SHP77 (cell line): ENCODE data around the gene CEBPG.

Source experiments
- DNase-seq, 2 experiments: peaks; one replicate each; lab custom pipeline; 2025; lab: John Stamatoyannopoulos, UW

CEBPG gene

GRCh38 chr19:33395561-33396550 is 22.3 kb downstream of the CEBPG start:
- no peak for DNase-seq

GRCh38 chr19:33396701-33397535 is 23.4 kb downstream of the CEBPG start:
- no peak for DNase-seq

DNA sequence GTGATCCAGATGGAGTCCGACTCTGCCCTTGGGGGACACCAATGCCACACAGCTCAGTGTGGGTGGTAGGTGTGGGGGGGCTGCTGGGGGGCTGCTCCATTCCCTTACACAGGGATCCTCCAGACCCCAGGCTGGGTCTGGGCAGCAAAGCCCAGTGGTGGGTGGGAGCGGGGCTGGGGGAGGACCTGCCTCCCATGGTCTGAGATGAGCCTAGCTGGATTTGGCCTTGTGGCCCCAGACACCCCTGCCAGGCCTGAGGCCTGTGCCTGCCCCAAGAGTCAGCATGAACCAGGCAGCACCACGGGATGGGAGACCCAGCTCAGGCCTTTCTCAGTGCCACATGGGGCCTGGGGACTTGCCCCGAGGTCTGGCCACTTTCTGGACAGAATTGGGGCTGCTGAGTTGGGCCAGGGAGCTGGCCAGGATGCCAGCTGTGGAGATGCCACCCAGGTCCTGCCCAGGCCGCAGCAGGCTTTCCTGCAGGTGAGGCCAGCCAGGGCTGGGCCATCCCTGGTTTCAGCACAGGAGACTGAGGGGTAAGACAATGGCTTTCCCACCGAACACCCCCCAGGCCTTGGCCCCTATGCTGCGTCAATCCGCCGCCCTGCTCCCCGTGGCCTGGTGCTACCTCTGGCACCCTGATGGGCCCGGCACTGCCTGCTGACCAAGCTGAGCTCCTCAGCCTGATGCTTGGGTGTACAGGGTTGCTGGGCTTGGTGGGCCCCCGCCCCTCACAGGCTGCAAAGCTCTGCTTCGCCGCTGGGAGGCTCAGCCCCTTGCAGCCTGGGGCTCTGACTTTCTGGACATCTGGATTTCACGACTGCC is 24.2 kb downstream of the CEBPG start:
- no peak for DNase-seq

DNA sequence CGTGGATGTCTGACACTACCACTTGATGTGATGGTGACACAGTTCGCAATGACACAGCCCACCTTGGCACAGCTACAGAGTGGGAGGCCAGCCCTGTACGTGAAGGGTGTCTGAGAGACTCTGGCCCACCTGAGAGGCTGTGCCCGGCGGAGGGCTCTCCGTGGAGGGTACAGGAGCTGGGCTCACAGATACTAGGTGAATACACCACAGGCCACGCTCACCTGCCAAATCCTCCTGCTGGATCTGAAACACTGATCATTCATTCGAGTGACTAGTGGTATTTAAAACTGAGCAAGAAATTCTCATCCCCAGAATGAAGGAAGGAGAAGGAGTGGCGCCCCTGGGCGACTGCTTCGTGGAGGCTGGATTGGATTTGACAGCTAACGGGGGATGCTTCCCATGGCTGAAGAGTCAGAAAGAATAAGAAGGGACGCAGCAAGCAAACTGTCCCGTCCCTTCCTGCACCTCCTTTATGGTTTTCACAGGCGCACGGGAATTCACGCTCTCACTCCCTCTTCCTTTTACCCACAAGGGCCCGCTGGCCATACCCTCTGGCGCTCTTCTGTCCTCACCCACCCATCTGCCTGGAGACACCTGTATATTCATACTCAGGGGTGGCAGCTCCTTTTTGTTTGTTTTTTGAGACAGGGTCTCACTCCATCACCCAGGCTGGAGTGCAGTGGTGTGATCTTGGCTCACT is 25.0 kb downstream of the CEBPG start:
- DNase-seq = no peak

DNA sequence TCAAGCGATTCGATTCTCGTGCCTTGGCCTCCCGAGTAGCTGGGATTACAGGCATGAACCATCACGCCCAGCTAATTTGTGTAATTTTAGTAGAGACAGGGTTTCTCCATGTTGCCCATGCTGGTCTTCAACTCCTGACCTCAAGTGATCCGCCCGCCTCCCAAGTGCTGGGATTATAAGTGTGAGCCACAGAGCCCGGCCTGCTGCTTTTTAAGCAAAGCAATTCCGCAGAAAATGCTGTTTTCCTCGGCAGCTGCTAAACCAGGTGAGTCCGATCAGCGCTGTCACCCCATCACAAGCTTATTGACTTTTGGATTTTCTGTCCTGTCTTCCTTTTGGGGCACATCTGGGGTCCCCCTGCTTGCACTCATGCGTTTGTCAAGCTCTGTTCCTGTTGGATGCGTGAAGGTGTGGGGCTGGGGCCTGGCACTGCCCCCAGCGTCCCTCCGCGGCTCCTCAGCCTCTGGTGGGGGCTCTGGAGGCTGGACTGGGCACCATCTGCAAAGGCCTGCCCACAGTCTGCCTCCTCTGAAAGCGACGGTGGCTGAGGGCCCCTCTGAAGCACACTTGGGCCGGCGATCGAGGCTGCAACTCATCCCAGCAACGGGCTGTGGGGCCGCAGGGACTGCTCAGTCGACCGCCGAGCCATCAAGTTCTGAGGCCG is 25.7 kb downstream of the CEBPG start:
- no peak for DNase-seq

DNA sequence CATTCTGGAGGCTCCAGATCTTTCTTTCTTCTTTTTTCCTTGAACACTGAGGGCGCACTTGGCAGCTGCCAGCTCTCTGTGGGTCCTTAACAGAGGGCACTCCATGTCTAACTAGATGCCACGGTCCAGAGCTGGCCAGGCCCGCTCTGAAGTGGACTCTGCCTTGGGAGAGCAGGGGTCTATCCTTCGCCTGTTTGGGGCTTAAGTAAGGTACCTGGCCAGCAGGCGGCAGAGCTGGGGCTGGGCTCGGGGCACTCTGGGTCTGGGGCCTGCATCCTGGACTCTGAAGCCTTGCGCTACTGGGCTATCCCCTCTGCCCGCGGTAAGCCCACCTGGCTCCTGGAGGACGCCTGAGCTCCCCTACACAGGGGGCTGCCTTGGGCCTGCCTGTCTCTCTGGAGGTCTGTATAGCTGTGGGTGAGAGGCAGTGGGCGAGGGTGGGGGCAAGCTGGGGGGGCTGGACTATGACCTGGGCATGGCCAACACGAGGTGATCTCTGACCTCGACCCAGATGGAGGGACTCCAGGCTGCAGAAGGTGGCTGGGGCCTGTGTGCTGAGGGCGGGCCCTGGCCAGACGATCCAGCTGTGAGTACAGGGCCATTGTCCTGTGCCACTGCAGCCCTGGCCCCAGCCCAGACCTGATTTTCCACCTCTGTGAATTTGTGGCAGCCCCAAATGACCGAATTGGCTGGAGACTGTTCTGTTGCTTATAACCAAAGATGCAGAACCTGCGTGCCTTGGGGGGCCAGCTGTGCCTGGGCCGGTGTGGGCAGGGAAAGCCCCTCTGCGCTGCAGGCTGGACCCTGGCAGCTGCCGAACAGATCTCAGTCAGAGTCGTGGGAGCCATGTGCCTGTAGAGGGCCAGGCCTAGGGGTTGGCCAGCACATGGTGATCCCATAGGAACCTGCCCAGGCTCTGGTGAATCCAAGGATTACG is 26.5 kb downstream of the CEBPG start:
- DNase-seq = no peak

- DNase-seq = no peak
These were observed 27.6 kb downstream of the CEBPG start for GRCh38 chr19:33400856-33401682.

GRCh38 chr19:33401683-33402420 is 28.3 kb downstream of the CEBPG start:
- no peak for DNase-seq

DNA sequence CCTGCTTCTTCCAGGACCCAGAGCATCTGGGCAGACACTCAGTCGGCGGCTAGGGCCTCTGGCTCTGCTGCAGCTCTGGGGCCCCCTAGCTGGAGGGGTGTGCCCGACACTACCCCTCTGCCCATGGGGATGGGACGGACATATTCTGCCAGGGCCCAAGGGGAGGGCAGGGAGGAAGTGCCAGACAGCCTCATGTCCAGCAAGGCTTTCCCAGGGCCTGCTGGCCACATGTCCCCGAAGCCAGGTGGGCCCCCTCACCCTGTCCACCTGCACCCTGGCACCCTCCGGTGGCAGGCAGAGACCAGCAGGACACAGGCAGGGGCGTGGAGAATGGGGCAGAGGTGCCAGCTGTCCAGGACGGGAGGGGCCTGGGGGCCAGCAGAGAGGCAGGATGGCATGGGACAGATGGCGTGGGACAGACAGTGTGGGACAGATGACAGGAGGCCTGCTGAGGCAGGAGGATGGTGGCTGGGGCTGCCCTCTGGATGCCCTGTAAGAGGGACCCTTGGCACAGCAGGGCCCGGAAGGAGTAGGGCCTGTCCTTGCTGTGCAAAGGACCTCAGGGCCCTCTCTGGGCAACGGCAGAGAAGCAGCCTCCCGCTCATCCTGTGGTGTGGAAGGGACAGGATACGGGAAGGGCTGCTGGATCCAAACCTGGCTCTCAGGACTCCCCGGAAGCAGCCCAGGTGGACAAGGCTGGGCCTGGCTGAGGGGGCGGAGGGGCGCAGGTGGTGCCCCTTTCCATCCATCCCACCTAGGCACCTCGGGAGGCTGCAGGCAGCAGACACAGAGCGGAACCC is 29.1 kb downstream of the CEBPG start:
- no peak for DNase-seq

- no peak for DNase-seq
These were observed 29.9 kb downstream of the CEBPG start for GRCh38 chr19:33403221-33403972.

DNA sequence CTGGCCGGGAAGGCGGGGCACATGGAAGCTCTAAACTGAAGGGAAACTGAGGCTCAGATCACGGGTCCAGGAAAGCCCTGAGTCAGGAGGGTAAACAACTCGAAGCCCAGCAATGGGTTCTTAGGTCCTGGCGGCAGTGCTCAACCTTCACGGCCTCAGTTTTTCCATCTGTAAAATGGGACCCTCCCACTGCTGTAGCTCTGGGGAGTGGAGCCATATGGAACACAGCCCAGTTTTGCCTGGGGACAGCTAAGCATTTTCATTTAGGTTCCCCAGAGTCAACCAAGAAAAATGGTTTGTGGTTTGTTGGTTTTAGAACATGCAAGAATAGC is 30.4 kb downstream of the CEBPG start:
- no peak for DNase-seq

- DNase-seq = no peak
These were observed 31.2 kb downstream of the CEBPG start for GRCh38 chr19:33404506-33405253.

DNA sequence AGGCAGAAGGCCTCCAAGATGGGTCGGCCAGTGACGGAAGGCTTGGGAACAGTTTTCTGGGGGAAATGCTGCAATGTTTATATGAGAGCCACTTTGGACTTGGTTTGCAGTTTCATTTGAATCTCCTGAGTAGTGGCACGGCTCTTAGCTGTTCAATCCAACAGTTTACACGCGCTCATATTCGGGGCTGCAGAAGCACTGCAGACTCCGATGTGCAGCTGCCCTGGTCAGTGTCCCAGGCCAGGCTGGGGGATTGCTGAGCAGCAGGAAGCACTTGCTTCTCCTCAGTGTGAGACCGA is 31.7 kb downstream of the CEBPG start:
- no peak for DNase-seq

- no peak for DNase-seq
These were observed 32.3 kb downstream of the CEBPG start for GRCh38 chr19:33405553-33406461.

DNA sequence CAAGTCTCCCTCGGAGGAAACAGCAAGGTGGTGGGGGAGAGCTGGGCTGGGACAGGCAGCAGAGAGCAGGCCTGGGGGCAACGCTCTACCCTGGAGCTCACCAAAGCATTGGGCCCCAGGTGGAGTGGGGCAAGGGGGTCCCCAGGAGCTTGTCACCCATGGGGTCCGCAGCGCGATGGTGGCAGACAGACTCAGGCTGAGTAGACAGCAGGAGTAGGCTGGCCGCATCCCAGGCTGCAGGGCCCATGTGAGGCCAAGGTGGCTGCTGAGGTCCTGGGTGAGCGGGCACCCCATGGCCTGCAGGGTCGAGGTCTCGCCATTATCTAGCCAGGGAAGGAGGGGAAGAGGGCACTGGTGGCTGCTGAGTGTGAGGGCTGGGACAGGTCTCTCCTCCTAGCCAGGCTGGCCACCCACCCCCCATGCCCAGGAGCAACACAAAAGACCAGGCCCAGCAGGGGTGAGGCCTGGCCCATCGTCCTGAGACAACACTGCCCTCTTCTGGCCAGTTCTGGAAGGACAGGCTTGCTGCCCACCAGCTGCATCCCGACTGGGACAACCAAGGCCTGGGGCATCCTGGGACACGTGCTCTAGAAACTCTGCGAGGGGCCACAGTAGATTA is 33.1 kb downstream of the CEBPG start:
- DNase-seq = peak; percentile 20 to 30
